Thymus (tissue), 11 donors: ENCODE measurements around the gene MYO10. TPM values are rescaled to one million over a fixed set of nuclear protein-coding genes. Genes with fewer than 3 reads are reported as not detected.

ENCODE experiments used
- DNase-seq, 9 donors: peaks; one replicate each; pipeline ENCODE4 v3.0.0-alpha.2; 2013; ENCODE audit warnings: low spot score in 9 of 9, low read depth in 6 of 9, missing footprints in 1 of 9
- H3K27ac ChIP-seq, 2 donors: one replicate each; pipeline ENCODE4 v1.5.1; 2013; ENCODE audit warnings: control low read depth in 1 of 2, low read depth in 1 of 2, low read length in 1 of 2, mild to moderate bottlenecking in 1 of 2, moderate library complexity in 1 of 2
- H3K27me3 ChIP-seq, 2 donors: one replicate each; pipeline ENCODE4 v1.5.1; 2013; ENCODE audit warnings: low read length in 1 of 2; ENCODE audit not compliant: control insufficient read depth in 2 of 2, insufficient read depth in 1 of 2
- H3K36me3 ChIP-seq, 2 donors: one replicate each; pipeline ENCODE4 v1.5.1; 2013; ENCODE audit warnings: low read length in 1 of 2, mild to moderate bottlenecking in 1 of 2, moderate library complexity in 1 of 2; ENCODE audit not compliant: control insufficient read depth in 2 of 2, insufficient read depth in 2 of 2
- H3K4me1 ChIP-seq, 2 donors: one replicate each; pipeline ENCODE4 v1.5.1; 2013; ENCODE audit warnings: low read length in 2 of 2; ENCODE audit not compliant: control insufficient read depth in 2 of 2, insufficient read depth in 2 of 2
- H3K4me3 ChIP-seq, 2 donors: one replicate each; pipeline ENCODE4 v1.5.1; 2013; ENCODE audit warnings: low read length in 2 of 2, control low read depth in 1 of 2, mild to moderate bottlenecking in 1 of 2
- H3K9me3 ChIP-seq, 2 donors: one replicate each; pipeline ENCODE4 v1.5.1; 2013; ENCODE audit warnings: low read length in 1 of 2, mild to moderate bottlenecking in 1 of 2; ENCODE audit not compliant: control insufficient read depth in 2 of 2, insufficient read depth in 1 of 2
- WGBS: extraction: QIAGEN DNeasy Blood & Tissue Kit; methylation state at CpG from one replicate; pipeline ENCODE4 v1.1.7; 2013; 5-methylcytosine and 5-hydroxymethylcytosine counted together
- polyA plus RNA-seq: library from polyadenylated mRNA; stranded (reverse); fragments of 200-250 nt; gene quantifications from one replicate; pipeline ENCODE4 v1.2.3, GENCODE V29; 2013
- total RNA-seq: library from RNA; stranded (reverse); fragments of 120-200 nt; gene quantifications from one replicate; pipeline ENCODE4 v1.2.4, GENCODE V29; 2013
- donor health status: healthy.

MYO10 gene
- total and polyA plus RNA-seq, 2 donors = 4.3 to 6.0 TPM

DNA sequence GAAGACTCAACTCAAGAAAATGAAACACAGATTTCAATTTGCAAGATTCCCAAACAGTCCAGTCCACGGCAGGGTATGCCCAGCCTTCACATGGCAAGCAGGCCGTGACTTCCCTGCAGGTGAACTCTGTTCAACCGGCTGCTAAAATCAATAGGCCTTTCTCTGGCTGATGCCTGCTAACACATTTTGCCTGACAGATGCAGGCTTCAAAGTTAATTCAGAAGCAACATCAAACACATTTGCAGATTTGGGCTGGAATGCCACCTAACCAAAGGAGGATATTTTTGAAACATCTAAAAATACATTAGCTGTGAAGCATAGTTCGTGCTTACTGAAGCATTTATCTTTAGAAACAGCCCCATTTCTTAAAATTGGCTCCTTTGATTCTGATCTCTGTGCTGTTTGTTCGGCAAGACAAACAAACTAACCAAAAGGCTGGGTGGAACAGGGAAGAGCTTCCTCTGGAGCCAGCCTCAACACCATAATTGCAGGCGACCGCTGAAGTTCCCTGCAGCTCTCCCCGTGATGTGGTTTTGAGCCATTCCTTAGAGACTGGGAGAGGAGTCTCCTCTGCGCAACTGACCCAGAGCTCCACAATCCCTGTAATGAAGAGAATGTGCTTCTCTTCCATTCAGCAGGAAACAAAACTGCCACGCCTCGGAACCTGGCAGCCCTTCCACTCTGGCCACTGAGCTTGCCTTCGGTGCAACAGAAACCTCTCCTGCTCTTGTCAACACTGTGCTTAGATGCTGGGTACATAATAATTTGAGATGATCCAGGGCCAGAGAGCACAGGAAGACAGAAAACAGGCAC, 126.5 kb downstream of the MYO10 start:
- Histone ChIP-seq H3K27ac (peak overlapping the region; percentile 5 to 11), H3K4me1 (peaks cover 0 to 8% of the 10 kb centered on the region in 2 donors), H3K4me3 (no peak overlapping the region), H3K27me3 (no peaks in the 10 kb centered on the region), H3K36me3 (no peaks in the 10 kb centered on the region), H3K9me3 (no peaks in the 10 kb centered on the region)
- WGBS = 93% methylated on average over 12 of the region's 12 CpGs
- DNase-seq = no peak

DNA sequence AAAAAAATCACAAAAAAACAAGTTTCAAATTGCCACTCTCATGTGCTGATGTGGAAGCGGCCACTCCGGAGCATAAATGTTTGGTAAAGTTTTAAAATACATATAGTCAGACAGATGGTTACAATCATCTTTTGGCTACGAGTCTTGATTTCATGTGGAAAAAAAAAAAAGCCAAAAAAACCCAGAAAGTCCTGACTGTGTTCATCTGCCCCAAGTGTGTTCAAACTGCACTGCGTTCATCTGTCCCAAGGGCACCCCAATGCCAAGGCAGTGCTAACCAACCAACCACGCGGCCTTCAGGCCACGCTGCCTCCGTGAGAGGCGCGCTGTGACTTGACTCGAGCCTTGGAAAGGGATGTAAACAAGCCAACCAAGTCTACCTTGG, 127.1 kb downstream of the MYO10 start:
- H3K4me3 ChIP-seq = no peak overlapping the region
- H3K27me3 ChIP-seq = no peaks in the 10 kb centered on the region
- H3K27ac ChIP-seq = peak overlapping the region in 1 of 2 donors; percentile 2
- H3K4me1 ChIP-seq = peaks cover 0 to 8% of the 10 kb centered on the region in 2 donors
- H3K9me3 ChIP-seq = no peaks in the 10 kb centered on the region
- 93% methylated on average over 11 of the region's 11 CpGs for WGBS
- H3K36me3 ChIP-seq = no peaks in the 10 kb centered on the region
- no peak for DNase-seq

DNA sequence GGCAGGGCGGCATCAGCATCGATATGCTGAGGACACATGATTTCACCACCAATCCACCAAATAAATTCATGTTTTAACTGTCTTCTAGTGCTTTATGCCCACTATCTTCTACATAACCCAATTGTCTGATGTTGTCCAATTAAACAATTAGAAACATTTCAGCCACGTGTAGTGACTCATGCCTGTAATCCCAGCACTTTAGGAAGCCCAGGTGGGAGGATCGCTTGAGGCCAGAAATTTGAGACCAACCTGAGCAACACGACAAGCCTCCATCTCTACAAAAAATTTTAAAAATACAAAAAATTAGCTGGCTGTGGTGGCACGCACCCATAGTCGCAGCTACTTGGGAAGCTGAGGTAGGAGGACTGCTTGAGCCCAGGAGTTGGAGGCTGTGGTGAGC, 128.1 kb downstream of the MYO10 start:
- H3K9me3 ChIP-seq = no peaks in the 10 kb centered on the region
- peak overlapping the region in 1 of 2 donors; percentile 55 for H3K27ac ChIP-seq
- peaks cover 0 to 8% of the 10 kb centered on the region in 2 donors for H3K4me1 ChIP-seq
- WGBS = 96% methylated on average over 7 of the region's 7 CpGs
- DNase-seq = no peak
- no peaks in the 10 kb centered on the region for H3K27me3 ChIP-seq
- no peak overlapping the region for H3K4me3 ChIP-seq
- no peaks in the 10 kb centered on the region for H3K36me3 ChIP-seq

DNA sequence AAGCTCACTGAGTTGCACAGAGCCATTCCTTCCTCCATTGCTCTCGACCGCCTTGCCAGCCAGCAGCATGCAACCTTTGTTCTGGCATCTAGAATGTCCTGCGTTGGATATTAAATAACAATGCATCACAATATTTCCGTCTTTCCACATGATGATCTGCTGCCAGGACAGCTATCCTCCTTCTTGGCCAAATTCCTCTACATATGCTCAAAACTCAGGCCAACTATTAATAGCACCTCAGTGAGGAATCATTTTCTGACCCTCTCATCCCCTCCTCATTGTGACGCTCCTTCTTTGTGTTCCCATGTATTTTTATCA, 128.6 kb downstream of the MYO10 start:
- no peaks in the 10 kb centered on the region for H3K27me3 ChIP-seq
- 86% methylated on average over 5 of the region's 5 CpGs for WGBS
- H3K27ac ChIP-seq = no peak overlapping the region
- no peak overlapping the region for H3K4me3 ChIP-seq
- DNase-seq = no peak
- H3K36me3 ChIP-seq = no peaks in the 10 kb centered on the region
- H3K9me3 ChIP-seq = no peaks in the 10 kb centered on the region
- peaks cover 0 to 8% of the 10 kb centered on the region in 2 donors for H3K4me1 ChIP-seq

DNA sequence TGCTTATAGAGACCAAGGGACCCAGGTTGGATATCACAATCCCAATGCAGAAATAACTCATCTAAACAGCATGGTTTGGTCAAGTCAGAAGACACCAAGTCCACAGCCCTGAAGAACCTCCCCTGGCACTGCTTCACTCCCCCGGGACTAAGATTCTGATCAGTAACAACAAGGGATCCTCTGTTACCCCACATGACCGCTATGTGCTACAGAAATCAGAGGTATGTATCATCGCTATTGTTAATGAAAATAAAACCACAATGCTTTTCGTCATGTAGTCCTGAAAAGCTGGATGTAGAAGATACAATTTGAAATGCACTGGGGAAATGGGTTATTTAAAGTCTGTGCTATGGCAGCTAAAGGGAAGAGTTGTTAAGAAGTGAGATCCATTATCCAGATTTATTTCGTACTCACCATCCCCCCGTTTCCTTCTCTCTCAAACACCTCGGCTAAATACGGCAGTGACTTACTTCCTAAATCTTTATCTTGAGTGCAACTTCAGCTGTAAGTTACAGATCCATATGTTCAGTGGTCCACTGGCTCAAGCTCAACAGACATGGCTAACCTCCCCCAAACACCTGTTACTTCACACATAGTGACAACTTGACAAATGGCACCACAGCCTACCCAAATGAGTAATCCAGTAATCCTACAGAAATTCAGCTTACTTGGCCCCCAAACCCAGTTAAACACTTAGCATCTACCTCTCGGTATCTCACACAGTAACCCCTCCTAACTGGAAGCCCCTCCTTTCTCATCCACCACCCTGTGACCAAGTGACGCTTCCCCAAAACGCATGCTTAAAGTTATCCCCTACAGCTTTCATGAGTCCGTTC, 129.2 kb downstream of the MYO10 start:
- Histone ChIP-seq H3K36me3 (no peaks in the 10 kb centered on the region), H3K4me1 (peaks cover 0 to 8% of the 10 kb centered on the region in 2 donors), H3K4me3 (no peak overlapping the region), H3K27me3 (no peaks in the 10 kb centered on the region), H3K9me3 (no peaks in the 10 kb centered on the region), H3K27ac (peak overlapping the region in 1 of 2 donors; percentile 36)
- WGBS = 29% methylated on average over 12 of the region's 12 CpGs
- DNase-seq = no peak

DNA sequence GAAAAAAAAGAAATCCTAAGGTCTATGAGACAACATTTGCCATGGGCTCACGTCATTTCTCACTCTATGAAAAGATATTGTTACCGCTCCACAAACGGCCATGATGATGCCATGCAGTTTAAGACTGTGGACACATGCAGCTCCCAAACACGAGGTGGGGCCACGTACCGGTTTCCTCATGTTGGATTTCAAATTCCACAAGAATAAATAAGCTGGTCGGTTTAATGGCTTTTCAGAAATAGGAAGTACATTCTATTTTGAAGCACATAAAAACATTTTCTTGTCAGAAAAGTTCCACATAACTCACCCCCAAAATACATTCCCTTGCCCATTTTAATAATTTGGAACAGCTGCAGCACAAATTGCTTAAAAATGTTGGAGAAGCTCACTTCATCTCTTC, 130.6 kb downstream of the MYO10 start:
- WGBS = 90% methylated on average over 7 of the region's 7 CpGs
- Histone ChIP-seq H3K27ac (no peak overlapping the region), H3K36me3 (no peaks in the 10 kb centered on the region), H3K27me3 (no peaks in the 10 kb centered on the region), H3K9me3 (no peaks in the 10 kb centered on the region), H3K4me1 (peaks cover 0 to 8% of the 10 kb centered on the region in 2 donors), H3K4me3 (no peak overlapping the region)
- no peak for DNase-seq

DNA sequence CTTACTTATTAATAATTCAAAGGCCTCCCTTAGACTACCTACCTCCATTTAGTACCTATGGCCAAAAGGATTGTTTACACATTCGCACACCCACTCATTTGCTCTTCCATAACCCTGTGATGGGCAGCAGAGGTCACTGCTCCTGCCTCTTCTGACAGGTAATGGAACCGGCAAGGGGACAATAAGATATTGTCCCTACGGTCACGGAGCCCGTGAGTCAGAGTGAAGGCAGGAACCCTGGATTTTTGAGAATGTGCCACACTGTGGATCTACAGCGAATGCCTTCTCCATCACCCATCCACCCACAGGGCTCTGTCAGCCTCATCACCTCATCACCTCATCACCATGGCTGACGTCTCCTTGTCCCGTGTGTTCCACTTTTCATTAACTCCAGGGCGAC, 132.3 kb downstream of the MYO10 start:
- no peaks in the 10 kb centered on the region for H3K36me3 ChIP-seq
- no peak overlapping the region for H3K27ac ChIP-seq
- H3K9me3 ChIP-seq = no peaks in the 10 kb centered on the region
- DNase-seq = no peak
- no peaks in the 10 kb centered on the region for H3K27me3 ChIP-seq
- 97% methylated on average over 9 of the region's 9 CpGs for WGBS
- H3K4me3 ChIP-seq = no peak overlapping the region
- H3K4me1 ChIP-seq = peaks cover 0 to 2% of the 10 kb centered on the region in 2 donors

DNA sequence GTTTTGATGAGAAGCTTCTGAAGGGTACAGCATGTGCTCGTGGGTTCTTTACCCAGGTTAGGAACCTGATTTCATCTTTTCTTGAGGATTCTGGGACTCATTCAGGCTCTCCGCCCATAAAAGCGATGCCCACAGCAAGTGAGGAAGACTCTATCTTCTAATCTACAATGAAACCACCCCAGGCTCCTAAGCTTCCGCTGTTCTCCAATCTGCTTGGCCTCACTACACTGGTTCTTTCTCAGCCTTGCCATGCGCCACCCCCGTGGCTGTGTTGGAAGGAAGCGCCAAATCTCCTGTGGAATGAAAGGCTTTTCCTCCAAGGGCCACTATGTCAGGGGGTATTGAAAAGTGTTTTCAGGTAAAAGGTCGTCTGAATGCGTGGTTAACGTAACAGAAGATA, 135.6 kb downstream of the MYO10 start:
- Histone ChIP-seq H3K4me1 (no peaks in the 10 kb centered on the region), H3K27ac (no peak overlapping the region), H3K27me3 (no peaks in the 10 kb centered on the region), H3K36me3 (no peaks in the 10 kb centered on the region), H3K9me3 (no peaks in the 10 kb centered on the region), H3K4me3 (no peak overlapping the region)
- 96% methylated on average over 10 of the region's 10 CpGs for WGBS
- DNase-seq = no peak

DNA sequence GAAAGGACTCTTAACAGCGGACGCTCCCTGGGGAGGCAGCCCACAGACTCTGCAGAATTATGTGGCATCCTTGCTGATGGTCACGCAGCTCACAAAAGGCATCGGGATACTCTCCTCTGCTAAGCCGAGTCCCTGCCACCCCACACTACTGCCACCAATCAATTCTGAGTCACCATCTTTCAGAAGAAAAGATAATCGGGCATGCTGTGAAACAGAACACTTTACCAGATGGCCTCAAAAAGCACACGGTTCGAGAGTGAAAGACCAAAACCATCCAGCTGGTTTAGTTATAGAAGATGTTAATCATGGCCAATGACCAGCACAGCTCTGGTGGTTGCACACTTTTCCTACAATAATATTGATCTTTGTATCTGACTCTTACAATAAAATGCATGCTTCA, 136.3 kb downstream of the MYO10 start:
- Histone ChIP-seq H3K4me3 (no peak overlapping the region), H3K9me3 (no peaks in the 10 kb centered on the region), H3K36me3 (no peaks in the 10 kb centered on the region), H3K4me1 (no peaks in the 10 kb centered on the region), H3K27me3 (no peaks in the 10 kb centered on the region), H3K27ac (no peak overlapping the region)
- WGBS = over 99% methylated on average over 8 of the region's 8 CpGs
- DNase-seq = no peak
